Measurements from ENCODE around the gene FFAR4.

FFAR4 gene

DNA sequence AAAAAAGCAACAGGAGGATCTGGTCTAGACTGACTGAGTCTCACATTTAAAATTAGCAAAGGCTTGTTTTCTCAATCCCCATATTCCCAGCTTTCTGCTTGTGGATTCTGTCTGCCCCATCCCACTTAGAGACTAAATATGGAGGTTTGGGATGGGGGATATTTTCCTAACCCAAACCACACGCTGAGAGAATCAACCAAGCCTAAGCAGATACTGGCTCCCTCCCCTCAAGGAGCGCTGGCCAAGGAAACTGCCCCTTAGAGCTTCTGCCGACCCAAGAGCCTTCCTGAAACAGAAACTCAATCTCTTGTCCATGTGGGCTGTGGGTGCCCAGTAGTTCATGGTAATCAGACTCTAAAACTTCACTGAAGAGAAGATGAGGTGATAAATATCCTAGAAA lies 3.9 kb downstream of the FFAR4 start:
- in situ Hi-C loops (cut with MboI; ENCODE audit: low sequenced_read_pairs): no loop called here

DNA sequence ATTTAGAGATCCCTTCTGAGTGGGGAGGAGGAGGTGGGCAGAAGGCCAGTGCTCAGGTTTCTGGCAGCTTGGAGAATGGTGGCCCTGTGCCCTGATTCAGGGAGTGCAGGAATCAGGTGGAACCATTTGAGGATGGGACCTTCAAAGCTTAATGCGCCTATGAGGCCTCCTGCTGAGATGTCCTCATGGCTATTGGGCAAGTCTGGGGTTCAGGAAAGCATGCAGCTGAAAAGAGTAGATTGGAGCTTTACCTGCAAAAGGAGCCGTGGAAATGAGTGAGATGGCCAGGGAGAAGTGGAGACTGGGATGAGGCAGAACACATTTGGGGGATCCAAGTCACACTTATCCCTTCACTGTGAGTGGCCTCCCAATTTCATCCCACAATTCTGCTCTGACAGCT lies 6.1 kb downstream of the FFAR4 start:
- in situ Hi-C loops (cut with MboI; ENCODE audit: low sequenced_read_pairs): no loop called here

DNA sequence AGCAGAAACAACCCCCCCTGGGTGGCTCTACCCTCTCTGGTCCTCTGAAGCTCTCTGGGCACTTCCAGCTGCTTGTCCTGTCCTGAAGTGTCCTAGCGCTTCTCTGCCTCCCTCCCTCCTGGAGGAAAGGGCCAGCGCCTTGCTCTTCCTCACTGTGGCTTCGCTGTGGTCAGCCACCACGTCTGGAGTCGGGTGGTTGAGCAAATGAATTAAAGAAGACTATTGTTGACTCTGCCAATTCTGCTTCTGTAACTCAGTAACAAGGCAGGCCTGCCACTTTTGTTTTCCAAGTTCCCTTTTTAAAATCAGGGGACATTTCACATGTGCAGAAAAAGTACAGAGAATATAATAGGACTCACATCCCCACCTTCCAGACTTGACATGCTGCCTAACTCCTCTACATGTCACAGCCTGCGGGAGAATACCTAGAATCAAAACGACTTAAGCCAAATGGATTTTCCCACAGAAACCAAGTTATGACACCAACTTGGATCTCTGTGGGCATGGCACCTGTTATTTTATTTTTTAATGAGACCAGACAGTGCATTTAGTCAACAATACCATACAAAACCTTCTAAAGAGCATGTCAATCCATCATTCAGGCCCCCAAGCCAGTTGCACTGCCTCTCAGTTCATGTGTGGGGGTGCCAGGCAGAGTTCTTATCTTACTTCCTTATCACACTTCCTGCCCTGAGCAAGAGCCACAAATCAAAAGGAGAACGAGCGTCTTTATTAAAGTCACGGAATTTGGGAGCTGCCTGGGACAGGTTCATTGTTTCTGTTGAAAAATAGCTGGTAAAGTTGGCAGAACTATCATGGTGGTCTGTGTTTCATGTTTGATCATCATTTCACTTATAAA lies 6.8 kb downstream of the FFAR4 start:
- in situ Hi-C loops (cut with MboI; ENCODE audit: low sequenced_read_pairs): no loop called here

DNA sequence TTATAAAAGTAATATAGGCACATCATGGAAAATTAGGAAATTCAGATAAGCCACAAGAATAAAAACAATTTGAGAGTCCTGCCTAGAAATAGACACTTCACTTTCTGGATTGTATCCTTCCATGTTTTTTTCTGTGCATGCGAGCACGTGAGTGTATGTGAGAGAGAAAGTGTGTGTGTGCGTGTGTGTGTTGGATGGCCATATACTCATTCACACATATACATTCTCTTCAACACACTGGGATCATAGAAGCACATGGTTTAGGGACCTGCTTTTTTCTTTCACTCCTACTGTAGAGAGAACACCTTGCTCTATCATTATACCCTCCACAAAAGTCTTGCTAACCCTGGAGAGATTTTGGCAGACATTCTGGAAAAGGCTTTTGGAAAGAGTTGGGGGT lies 7.5 kb downstream of the FFAR4 start:
- in situ Hi-C loops (cut with MboI; ENCODE audit: low sequenced_read_pairs): no loop called here

DNA sequence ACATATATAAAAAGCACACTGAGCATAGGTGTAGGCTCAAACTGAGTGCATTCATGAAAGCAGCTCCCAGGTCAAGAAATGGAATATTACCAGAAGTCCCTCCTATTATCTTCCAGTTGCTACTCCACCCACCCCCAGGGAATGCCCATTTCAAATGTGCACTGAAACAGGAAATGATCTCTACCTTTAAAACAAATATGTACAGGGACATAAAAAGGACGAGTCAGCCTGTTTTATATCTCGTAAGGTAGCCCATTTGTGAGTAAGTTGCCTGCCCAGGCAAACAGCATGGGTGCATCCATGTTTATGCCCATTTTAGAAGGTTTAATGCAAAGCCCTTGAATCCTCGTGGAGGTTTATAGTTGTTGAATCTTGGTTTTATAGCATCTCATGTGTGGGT lies 10.4 kb downstream of the FFAR4 start:
- in situ Hi-C loops (cut with MboI; ENCODE audit: low sequenced_read_pairs): no loop called here

DNA sequence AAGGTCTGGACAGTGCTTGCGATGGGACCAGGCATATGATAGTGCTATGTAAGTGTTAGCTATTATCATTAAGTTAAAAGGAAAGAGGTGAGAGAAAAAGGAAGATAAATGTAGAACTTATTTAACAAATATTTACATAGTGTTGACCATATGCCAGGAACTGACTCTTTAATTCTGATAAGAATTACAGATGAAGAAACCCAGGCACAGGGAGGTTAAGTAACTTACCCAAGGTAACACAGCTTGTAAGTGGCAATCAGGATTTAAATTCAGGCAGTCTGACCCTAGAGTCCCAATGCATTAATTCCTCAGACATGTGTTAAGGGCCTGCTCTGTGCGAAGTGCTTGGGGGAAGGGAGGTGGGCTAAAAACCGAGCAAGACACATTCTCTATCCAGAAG lies 11.1 kb downstream of the FFAR4 start:
- in situ Hi-C loops (cut with MboI; ENCODE audit: low sequenced_read_pairs): no loop called here

DNA sequence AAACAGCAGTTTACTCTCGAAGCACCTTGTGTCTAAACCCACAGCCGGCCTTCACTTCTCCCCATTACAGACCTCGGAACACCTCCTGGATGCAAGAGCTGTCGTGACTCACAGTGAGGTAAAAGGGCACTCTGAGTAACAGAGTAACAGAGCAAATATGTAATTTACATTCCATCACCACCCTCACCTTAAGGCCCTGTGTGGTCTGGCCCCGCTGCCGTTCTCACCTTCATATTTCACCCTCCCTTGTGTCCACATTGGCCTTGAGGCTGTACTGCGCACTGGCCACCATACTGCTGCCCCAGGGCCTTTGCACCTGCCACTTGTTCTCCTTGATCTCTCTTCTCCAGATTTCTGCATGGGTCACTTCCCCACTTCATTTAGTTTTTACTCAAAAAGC lies 12.6 kb downstream of the FFAR4 start:
- in situ Hi-C loops (cut with MboI; ENCODE audit: low sequenced_read_pairs): no loop called here

DNA sequence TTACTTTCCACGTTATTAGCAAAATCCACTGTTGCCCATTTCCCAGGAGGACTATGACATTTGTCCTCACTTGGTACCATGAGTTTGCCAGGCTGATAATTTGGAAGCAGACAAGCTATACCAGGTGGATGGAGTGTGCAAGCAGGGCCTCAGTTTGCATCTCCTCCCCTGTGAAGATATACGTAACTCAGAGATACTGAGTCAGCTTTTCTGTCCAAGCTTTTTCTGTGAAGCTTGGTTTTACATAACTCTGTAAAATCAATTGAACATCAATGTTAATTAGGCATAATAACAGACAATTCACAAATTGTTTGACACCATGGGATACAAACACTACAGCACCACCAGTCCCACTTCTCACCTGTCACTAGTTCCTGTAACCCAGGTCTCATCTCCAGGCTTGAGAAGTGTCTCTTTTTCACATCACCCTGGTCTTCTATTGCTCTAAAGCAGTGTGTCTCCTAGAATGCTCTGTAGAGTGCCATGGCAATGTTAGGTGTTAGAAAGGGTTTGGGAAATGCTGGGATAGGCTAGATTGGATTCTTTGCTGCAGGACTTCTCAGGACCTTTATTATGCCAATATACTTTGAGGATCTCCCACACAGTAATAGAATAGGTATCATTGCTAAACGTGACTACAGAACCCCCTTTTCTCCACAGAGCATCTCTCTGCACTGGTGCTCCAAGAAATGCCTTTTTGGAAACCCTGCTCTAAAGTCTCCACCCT lies 13.7 kb downstream of the FFAR4 start:
- in situ Hi-C loops (cut with MboI; ENCODE audit: low sequenced_read_pairs): no loop called here

DNA sequence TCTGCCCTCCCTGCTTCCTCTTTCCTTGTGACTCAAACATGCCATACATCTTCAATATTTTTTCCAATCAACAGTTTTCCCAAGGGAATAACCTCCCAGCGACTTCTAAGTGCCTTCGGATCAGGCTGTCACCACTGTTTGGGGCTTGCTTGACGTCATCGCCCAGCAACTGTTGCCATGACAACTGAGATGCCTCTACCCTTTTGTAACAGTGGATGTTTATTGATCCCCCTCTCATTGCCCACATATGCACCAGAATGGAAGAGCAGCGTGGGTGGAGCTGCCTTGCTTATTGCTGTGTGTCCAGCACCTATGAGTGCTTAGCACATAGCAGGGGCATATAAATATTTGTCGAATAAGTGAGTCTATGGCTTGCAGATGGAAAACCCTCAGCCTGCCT lies 14.4 kb downstream of the FFAR4 start:
- in situ Hi-C loops (cut with MboI; ENCODE audit: low sequenced_read_pairs): no loop called here

DNA sequence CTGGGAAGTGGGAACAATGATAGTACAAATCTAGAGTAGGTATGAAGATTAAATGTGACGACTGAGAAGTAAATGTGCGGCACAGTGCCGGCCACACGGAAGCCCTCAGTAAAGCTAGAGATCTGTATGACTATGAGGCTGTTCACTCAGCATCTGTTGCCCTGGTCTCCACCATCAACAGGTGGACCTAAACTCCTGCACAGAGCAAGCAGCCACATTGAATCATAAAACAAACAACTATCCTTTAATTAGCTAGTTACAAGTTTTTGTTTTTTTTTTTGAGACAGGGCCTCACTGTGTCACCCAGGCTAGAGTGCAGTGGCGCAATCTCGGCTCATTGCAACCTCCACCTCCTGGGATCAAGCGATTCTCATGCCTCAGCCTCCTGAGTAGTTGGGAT lies 18.0 kb downstream of the FFAR4 start:
- in situ Hi-C loops (cut with MboI; ENCODE audit: low sequenced_read_pairs): no loop called here

DNA sequence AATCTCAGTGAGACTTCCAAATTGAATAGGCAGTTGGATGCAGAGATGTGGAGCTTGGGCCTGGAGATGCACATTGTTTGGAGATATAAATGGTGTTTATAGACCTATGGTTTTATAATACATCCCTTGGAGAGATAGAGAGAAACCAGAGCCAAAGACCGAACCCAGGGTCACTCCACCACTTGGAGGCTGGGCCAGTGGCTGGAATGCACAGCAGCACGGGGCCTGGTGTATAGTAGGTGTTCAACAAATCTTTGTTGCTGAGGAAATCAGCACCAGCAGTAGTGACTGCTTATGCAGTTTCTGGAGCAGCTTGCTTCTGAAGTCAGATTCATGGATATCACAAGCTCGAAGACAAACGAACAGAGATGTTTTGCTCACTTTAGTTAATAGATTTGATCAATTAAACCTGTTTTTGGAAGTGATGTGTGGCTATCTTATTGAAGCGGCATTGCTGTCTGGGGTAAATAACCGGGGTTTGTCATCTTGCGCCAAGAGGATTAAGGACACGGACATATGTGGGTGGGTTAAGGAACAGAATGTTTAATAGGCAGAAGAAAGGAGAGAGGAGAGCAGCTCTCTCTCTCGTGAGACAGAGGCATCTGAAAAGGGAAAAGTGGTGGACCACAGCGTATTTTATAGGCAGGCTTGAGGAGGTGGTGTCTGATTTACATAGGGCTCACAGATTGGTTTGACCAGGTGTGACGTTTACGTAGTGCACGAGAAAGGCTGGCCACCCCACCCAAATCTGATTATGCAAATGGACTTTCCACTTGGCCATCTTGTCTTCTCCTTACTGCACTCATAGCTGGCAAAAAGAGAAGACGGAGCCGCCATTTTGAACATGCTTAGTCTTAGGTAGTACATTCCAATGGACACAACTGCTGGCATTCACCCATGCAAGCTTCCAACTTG lies 23.4 kb downstream of the FFAR4 start:
- in situ Hi-C loops (cut with MboI; ENCODE audit: low sequenced_read_pairs): no loop called here

DNA sequence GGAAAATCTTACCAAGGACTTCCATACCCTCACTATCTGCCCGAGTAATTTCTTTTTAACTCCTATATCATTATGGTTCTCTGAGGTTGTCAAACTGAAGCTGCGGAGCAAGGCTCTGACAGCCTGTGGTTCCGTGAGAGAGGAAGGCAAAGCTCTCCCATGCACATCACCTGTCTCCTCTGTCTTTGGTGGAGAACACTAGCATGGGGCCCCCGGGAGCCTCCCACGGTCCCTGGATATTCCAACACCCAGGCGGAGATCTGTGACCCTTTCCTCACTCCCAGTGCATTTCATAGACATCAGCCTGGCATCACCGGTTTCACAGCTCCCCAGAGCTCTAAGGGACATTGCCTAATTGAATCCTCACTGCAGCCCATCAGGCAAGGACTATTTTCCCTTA lies 24.2 kb downstream of the FFAR4 start:
- in situ Hi-C loops (cut with MboI; ENCODE audit: low sequenced_read_pairs): no loop called here

DNA sequence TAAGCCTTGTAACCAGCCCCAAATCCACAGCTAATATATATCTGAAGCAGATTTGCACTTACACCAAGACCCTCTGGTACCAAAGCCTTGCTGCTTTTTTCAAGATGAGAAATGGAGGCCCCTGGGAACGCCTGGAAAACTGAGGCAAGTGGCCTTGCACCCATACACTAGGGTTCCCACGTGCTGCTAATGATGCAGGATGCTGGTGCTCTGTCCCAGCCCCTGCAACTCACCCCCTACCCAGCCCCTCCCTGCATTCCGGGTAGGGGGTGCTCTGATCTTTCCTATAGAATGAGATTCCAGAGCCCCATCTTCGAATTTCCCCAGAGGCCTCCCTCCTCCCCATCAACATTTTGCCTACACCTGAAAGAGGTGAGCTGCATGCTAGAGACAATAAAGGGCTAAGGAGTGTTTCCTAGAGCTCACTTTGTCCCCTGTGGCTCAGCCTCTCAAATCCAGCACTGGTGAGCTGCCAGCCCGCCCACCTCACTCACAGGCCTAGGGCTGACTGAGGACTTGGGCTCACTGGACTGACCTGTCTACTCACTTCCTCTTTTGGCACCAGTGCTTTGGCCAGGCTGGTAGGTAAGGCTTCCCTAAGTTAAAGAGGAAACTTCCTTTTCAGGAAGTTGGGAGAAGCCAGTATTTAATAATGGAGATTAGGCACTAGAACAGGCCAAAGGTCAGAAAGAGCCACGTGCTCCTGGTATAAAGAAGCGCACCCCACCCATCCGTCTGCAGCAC lies 24.8 kb downstream of the FFAR4 start:
- in situ Hi-C loops (cut with MboI; ENCODE audit: low sequenced_read_pairs): no loop called here

DNA sequence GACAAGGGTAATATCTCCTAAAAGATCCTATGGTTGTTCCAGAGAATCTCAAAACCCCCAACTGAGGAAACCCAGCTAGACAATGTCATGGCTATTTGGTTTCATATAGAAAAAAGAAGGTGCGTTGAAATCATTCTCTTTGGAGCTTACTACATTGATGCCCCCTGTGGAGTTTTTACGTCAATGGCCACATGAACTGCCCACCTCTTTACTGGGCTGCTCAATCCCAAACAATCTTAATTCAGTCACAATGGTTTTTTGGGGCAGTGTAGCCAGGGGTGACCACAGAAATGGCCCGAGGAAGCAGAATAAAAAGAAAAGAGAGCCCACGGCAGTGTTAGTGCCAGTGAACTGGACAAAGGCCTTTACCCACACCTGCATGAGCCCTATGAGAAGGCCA lies 26.8 kb downstream of the FFAR4 start:
- in situ Hi-C loops (cut with MboI; ENCODE audit: low sequenced_read_pairs): no loop called here

DNA sequence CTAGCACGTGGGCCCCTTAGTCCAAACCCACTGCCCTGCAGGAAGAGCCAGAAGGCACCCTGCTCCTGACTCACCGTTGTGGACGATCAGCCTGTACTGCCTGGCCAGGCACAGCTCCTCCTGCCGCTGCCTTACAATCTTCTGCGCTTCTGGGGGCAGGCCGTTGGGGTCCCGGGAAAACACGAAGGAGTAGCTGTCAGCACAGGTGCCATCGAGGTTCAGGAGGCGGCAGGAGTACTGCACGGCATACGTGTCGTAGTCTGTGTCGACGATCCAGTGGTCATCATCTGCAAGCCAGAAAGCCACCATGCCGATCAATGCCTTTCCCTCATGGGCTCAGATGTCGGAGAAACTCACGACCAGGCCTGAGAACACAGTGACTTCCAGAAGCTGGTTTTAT lies 27.3 kb downstream of the FFAR4 start:
- in situ Hi-C loops (cut with MboI; ENCODE audit: low sequenced_read_pairs): no loop called here

DNA sequence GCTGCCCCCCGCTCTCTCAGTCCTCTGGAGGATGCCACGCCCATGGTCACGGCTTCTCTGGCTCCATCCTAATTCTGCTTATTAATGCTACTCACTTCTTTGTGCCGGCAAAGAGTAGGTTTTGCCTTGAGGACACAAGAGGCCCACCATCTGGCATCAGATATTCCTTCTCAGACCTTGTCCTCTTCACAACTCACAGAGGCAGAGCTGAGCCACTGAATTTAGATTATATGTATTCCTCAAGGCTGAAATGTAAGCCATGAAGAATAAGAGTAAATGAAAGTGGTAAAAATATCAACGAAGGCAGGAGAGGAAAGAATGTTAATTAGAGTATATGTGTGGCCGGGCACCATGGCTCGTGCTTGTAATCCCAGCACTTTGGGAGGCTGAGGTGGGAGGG lies 28.1 kb downstream of the FFAR4 start:
- in situ Hi-C loops (cut with MboI; ENCODE audit: low sequenced_read_pairs): no loop called here

DNA sequence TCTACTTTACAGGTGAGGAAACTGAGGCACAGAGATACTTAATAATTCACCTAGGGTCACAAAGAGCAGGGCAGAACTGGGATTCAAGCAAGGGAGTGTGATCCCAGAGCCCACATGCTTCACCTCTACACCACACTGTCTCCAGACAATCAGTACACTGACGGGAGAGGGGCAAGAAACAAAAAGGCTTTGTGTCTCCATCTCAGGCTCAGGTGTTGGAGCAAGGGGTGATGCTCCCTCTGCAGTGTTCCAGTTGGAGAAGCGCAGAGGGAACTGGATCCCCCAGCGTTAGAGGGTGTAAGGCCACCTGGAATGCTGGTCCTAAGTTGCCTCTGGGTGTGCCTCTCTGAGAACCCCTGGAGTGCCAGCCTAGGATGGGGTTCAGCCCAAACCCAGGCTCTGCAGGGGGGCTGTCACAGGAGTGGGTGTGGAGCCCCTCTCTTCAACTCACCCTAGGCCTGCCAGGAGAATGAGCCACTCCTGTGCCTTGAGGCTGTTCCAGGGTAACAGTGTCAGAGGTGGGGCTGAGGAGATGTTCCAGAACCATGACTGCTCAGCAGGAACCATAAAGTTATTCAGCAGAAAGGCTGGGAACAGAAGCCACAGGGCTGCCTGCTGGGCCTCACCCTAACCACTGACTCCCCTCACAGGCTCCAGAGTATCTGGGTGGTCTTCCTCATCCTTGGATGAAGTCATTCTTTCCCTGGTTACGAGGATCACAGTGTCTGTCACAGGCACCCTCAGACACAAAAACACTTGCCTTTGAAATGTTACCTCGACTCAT lies 29.1 kb downstream of the FFAR4 start:
- in situ Hi-C loops (cut with MboI; ENCODE audit: low sequenced_read_pairs): no loop called here

DNA sequence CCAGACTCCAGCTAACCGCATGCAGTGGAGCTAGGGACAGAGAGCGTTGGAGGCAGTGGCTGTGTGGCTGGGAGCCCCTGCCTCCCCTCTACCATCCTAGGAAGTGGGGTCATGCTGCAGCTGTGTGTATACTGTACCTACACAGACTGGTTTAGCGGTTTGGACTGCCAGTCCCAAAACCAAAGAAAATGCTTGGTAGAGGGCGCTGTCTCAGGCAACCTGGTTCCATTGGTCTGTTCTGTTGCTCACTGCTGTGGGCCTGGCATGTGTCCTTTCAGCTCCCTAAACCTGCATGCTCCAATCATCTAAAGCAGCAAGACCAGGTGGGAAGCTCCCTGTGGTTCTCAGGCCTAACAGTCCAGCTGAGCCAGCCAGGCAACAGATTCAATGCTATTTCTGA lies 30.1 kb downstream of the FFAR4 start:
- in situ Hi-C loops (cut with MboI; ENCODE audit: low sequenced_read_pairs): no loop called here

DNA sequence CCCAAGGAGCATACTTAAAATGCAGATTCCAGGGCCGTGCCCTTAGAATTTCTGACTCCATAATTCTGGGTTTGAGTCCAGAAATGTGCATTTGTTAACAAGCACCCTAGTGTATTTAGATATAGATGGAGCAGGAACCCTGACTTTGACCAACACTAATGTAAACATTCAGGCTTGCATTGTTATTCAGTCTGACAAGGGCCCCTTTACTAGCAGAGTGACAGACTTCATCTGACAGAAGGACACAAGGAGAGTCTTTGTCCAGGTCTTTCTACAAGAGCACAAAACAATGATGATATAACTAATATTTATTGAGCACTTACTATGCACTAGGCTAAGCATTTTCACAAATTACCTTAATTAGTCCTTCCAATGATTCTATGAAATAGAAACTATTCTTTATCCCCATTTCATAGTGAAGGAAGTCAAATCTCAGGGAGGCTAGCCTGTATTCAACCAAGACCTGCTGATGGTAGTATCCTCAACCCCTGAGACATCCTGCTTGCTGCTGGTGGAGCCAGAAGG lies 30.7 kb downstream of the FFAR4 start:
- in situ Hi-C loops (cut with MboI; ENCODE audit: low sequenced_read_pairs): no loop called here

DNA sequence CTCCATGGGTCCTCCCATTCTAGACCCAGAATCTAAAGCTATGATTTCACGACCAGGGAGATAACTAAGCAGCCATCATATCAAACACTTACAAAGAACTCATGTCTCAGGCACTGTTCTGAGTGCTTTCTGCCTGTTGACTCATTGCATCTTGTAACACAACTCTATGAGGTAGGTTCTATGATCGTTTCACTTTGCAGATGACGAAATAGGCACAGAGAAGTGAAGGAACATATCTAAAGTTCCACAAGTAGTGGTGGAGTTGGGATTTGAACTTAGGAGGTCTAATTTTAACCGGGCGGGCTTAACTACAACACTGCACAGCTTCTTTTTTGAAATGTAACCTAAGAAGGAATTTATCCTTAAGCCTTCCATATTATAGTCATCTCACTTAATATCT lies 31.7 kb downstream of the FFAR4 start:
- in situ Hi-C loops (cut with MboI; ENCODE audit: low sequenced_read_pairs): no loop called here

Data from HL-60/S4 treated with phorbol 12-myristate 13-acetate at 8.2 ng/mL for 4 days and 3 days (cell line).